GM19372 (cell line): ENCODE results near the gene FBLN1.
"Not testable (repeated sequence)": the region's sequence is repeated elsewhere in the genome, so short reads cannot be mapped to it uniquely, and the experiment has no call there.

Source experiments
- ATAC-seq: cut with Tn5 transposase; IDR thresholded peaks from one replicate; pipeline ENCODE4 v1.9.1; 2021; ENCODE audit warnings: mild to moderate bottlenecking, low read depth, moderate library complexity; ENCODE audit not compliant: unreplicated experiment

Gene FBLN1

DNA sequence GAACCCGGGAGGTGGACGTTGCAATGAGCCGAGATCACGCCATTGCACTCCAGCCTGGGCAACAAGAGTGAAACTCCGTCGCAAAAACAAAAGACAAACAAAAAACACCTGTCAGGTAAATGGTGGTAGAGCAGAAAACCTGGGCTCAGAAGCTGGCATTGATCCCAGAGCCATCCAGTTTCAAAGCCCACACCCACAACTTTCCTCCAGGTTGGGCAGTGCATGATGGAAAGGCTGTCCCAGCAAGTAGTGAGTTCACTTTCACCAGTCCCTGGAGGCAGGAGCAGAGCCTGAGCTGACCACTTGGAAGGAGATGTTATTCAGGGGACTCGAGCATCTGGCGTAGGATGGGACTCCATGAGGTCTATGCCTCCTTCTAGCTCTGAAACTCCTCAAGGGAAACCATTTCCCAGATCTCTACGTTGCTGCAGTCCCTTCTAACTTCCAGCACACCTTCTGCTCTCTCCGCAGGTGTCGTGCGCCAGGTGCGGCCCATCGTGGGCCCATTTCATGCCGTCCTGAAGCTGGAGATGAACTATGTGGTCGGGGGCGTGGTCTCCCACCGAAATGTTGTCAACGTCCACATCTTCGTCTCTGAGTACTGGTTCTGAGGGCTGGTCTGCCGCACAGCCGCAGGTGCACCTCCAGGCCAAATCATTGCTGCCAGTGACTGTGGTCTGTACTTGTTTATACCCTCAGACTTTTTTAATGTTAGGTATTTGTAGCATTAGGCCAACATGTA lies 97.3 kb downstream of the FBLN1 start:
- ATAC-seq, result no peak

DNA sequence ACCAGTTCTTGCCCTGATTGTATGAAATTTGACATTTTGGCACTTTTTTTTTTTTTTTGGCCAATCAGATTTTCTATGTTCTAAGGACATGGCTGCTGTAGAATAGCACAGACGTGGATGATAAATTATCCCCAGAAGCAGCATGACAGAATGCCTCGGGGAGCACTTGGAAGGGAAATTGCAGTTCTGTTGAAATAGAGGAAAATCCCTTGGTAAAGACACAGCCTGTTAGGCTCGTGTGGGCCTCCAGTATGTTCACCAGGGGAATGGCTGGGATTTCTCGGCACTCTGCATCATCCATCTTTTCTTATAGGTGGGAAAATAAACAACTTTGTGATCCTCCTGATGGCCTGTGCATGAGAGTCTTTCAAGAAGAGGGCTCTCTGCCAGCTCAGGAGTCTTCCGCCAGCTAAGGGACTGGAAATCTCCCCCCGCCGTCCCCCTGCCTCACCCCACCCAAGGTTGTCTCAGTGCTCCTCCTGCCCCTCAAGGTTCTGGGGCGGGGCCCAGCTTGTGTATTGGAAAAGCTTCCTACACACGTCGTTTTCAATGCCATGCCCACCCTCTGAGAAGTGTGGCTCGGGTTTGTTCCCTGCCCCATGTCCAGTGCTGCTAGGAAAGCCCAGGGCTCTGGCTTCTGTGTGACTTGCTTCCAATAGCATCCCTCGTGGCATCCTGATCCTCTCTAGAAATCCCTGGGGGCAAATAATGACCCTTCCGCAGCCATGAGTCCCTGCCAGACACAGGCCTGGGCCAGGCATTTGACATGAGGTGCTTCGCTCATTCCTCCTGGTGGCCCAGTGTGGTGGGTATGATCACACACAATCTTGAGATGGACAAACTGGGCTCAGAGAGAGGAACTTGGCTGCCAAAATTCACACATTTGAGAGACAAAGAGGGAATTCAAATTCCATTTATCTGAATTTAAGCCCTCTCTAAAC lies 98.4 kb downstream of the FBLN1 start:
- no peak for ATAC-seq

DNA sequence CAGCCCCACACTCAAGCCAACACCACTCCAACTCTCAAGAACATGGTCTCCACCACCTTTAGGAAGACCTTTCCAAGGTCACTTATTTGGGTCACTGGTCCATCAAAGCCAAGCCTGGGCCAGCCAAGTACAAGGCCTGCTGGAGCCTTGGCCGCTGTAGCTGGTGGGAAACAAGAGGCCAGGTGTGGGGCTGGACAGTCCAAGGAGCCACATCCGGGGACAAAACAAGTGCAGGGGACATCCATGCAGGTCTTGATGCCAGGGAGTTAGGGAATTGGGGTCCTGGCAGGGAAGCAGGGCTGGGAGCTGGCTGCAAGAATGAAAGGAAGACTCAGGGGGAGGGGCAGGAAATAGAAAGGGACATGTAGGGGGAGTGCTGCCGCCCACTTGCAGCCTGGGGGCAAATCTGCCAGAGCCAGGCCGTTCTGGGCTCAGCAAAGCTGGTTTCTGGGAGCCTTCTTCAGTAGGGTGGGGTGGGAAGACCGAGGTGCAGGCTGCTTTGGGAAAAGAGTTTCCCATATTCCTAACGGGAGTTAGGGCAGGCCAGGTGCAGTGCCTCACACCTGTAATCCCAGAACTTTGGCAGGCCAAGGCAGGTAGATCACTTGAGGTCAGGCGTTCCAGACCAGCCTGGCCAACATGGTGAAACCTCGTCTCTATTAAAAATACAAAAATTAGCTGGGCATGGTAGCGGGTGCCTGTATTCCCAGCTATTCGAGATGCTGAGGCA lies 99.5 kb downstream of the FBLN1 start:
- ATAC-seq, result no peak

DNA sequence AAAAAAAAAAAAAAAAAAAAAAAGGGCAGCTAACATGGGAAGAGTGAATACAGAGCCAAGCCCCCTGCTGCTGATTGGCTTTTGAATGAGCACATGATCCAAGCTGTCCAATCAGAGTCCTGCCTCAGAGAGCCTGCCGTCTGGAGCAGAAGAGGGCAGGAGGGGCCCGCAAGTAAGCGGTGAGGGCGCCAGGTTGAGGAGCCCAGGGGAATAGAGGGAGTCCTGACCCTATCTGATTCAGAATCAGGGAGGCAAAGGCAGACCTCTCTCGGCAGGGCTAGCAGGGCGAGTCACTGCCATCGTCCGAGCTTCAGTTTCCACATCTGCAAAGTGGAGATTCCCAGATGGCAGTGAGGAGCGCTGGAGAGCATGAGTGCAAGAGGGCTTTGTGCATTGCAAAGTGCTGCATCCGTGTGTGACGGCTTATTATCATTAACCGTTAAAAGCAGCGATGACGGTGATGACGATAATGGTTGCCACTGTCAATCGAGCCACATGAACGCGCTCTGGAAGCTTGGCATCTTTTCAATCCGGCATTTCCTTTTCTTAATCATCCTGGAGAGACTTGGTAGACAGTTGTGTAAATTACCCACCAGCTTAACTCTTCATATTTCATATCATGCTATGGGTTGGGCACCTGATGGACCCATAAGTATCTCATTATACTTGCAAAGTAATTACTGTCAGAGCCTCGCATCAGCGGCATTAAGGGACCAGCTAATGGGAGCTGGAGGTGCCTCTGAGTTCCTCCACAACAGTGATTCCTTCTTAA lies 100.3 kb downstream of the FBLN1 start:
- no peak for ATAC-seq

DNA sequence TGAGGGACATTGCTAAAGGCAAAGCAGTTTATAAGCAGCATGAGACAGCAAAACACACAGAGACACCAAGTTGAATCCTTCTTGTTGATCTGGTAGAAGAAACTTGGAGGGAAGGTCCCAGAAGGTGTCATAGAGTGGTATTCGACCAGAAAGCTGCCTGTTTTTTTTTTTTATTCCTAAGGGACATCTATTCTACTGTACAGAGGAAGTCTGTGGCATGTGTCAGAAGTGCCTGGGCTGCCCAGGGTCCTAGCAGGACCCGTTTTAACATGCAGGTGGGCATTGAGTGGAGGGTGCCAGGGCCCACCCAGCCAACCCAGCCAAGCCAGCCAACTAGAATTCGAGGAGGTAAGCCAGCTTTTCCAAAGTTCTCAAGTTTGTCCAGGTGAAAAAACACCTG lies 100.9 kb downstream of the FBLN1 start:
- no peak for ATAC-seq

GRCh38 chr22:45608045-45608444 lies 105.4 kb downstream of the FBLN1 start:
- not testable (repeated sequence) for ATAC-seq

DNA sequence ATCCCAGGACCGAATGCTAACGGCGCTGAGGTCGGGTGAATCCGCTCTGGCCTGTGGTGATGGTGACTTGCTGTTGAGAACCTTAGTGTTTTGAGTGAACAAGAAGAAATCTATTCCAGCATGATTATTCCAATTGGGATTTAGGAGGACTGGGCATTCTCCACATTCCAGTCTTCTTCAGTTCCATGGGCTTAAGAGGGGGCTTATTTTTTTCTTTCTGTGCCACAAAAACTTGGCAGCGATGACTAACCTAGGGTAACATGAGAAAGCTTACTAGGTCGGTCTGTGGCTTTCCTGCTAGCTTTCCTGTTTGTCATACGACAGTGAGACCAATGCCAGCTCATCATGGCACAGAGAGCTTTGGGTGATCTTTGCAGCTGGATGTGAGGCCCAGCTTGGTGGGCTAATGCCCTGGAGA lies 106.1 kb downstream of the FBLN1 start:
- no peak for ATAC-seq

- ATAC-seq, result no peak
These were observed 109.8 kb downstream of the FBLN1 start for GRCh38 chr22:45612451-45612901.

GRCh38 chr22:45612940-45613339 lies 110.3 kb downstream of the FBLN1 start:
- no peak for ATAC-seq

DNA sequence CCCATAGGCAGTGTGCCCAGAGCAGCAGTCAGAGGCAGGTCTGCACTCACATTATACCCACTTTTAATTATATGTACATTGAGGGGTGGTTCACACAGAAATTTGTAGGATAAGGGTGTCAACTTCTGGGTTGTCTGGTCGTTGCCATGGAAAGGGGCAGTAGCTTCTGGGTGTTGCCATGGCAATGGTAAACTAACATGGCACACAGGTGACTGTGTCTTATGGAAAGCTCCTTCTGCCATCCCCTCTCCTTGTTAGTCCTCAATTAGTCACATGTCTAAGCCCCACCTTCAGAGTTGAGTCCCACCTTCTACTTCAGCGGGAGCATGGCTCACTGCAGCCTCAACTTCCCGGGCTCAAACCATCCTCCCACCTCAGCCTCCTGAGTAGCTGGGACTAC lies 112.7 kb downstream of the FBLN1 start:
- no peak for ATAC-seq

DNA sequence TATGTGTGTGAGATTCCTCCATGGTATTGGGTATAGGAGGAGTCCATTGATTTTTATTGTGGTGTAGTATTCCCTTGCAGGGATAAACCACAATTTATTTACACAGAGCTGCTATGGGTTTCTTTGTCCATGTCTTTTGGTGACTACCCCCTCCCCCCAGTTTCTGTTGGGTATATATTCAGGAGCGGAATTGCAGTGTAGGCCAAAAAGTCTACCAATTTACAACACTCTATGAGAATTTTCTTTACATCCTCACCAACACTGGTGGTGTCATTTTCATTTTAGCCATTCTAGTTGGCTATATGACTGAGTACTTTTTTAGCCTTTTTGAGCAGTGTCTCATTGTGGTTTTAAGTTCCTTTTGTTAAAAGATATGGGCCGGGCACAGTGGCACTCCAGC lies 113.7 kb downstream of the FBLN1 start:
- no peak for ATAC-seq

- no peak for ATAC-seq
These were observed 115.3 kb downstream of the FBLN1 start for GRCh38 chr22:45617948-45618347.

- ATAC-seq, result no peak
These were observed 118.0 kb downstream of the FBLN1 start for GRCh38 chr22:45620706-45621105.

DNA sequence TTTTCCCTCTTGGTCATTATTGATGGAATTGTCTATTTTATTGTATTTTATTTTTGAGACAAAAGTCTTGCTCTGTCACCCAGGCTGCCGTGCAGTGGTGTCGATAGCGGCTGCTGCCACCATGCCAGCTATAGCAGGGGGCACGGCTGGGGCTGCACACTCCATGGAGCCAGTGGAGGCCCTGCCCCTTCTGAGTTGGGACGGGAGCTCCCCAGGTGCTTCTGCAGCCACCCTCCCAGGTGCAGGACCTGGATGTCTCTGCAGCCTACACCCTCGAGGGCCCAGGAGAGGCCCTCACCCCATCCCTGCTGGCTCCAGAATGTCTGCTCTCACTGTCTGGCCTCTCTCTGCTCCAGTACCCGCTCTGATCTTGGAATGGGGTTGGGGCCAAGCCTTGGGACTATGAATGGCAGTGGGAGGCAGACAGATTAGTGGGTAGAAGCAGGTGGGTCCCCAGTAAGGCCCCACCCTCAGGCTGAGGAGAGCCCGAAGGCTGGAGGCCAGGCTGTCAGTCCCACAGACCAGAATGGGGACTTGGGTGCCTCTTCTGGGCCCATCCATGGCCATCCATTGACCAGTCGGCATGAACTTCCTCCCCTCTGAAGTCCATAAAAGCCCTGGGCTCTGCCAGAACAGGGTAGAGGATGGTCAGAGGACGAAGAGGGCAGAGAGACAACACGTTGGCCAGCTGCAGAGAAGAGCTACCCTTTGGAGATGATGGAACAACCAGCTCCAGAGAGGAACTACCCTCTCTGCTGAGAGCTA lies 119.3 kb downstream of the FBLN1 start:
- no peak for ATAC-seq

DNA sequence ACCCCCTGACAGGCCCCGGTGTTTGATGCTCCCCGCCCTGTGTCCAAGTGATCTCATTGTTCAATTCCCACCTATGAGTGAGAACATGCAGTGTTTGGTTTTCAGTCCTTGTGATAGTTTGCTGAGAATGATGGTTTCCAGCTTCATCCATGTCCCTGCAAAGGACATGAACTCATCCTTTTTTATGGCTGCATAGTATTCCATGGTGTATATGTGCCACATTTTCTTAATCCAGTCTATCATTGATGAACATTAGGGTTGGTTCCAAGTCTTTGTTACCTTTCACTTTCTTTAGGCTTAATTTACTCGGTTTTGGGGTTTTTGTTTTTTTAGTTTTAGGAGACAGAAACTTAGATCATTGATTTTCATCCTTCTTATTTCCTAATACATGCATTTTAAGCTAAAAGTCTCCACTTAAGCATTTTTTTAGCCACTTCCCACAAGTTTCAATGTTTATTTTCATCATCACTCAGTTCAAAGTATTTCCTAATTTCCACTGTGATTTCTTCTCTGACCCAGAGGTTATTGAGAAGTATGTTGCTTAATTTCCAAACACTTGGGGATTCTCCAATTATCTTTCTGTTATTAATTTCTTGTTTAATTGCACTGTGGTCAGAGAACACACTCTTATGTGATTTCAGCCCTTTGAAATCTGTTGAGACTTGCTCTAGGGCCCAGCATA lies 120.9 kb downstream of the FBLN1 start:
- ATAC-seq, result not testable (repeated sequence)

GRCh38 chr22:45626198-45626651 lies 123.5 kb downstream of the FBLN1 start:
- no peak for ATAC-seq

DNA sequence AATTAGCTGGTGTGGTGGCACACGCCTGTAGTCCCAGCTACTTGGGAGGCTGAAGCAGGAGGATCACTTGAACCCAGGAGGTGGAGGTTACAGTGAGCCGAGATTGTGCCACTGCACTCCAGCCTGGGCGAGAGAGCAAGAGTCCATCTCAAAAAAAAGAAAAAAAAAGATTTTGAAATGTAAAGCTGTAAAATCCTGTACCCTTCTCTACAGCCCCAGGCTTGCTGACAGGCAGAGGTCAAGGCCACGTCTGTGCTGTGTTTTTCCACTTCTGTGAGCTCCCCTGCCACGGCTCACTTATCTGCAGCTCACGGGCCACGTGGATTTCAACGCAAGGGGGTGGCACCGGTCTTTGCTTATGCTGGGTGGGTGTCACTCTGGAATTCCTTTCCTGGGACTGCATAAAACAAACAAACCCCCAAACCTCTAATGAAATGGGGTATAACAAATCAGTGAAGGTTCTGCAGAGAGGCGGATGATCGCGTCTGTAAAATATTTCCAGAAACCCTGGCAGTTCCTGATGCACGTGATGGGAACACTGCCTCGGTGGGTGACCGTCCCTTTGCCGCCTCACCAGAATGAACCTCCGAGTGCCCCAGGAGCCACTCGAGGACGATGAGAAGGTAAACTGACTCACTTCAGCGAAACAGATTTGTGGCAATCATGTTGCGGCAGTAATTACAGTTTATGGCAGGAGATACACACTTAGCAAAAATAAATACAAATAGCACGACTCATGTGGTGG lies 125.0 kb downstream of the FBLN1 start:
- ATAC-seq, result no peak

DNA sequence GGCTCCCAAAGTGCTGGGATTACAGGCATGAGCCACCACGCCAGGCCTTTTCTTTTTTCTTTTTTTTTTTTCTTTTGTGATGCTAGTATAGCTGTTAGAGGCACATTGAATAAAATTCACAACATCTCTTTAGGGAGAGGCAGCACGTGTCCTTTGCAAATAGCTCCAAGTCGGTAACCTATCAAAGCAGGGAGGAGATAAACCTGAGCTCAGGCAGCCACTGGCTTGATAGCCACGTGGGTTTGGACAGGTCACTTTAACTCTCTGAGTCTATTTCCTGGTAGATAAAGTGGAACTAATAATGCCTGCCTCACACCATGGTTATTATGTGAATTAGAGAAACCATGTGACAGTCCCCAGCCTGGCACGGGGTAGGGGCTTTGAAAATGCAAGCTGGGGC lies 125.8 kb downstream of the FBLN1 start:
- no peak for ATAC-seq
